ENCODE results near the gene ZNF555.

- TF ChIP-seq, protein P1, sequence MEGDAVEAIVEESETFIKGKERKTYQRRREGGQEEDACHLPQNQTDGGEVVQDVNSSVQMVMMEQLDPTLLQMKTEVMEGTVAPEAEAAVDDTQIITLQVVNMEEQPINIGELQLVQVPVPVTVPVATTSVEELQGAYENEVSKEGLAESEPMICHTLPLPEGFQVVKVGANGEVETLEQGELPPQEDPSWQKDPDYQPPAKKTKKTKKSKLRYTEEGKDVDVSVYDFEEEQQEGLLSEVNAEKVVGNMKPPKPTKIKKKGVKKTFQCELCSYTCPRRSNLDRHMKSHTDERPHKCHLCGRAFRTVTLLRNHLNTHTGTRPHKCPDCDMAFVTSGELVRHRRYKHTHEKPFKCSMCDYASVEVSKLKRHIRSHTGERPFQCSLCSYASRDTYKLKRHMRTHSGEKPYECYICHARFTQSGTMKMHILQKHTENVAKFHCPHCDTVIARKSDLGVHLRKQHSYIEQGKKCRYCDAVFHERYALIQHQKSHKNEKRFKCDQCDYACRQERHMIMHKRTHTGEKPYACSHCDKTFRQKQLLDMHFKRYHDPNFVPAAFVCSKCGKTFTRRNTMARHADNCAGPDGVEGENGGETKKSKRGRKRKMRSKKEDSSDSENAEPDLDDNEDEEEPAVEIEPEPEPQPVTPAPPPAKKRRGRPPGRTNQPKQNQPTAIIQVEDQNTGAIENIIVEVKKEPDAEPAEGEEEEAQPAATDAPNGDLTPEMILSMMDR (IDR thresholded peaks at IDR 0.05): no peak; the same call in 2 of the 3 replicates
- no peak for TF ChIP-seq EHMT2 (IDR thresholded peaks at IDR 0.05; ENCODE audit: low read depth)
- no peak for TF ChIP-seq CEBPB (IDR thresholded peaks at IDR 0.05)
Observed at GRCh38 chr19:2840794-2841791, at the start of gene ZNF555.

Data from A549 (cell line).